Activated CD8-positive, alpha-beta memory T cell treated with anti-CD3 and anti-CD28 coated beads for 1 hour (primary cell): ENCODE results near the gene XNDC1N.

Source experiments
- DNase-seq, 2 donors: peaks; one replicate each; pipeline ENCODE4 v3.0.0-alpha.2; 2020; ENCODE audit warnings: low read depth in 1 of 2; ENCODE audit errors: extremely low read depth in 1 of 2

XNDC1N gene, protein sequence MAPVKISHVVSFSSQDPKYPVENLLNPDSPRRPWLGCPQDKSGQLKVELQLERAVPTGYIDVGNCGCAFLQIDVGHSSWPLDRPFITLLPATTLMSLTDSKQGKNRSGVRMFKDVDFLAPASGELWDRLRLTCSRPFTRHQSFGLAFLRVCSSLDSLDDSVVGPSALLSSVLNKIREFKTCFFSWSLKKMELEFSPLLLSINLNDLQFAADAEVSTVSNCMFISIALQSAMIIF

GRCh38 chr11:71927820-71928736 lies at the start of gene XNDC1N:
TSS of gene XNDC1N (minus strand) at chr11:71928594. CDS start at chr11:71923353, 5,241 bp downstream.
- DNase-seq: peak; percentile 11 to 51

GRCh38 chr11:71977743-71978418 lies 49.5 kb upstream of the XNDC1N start:
- peak; percentile 20 to 22 for DNase-seq

DNA sequence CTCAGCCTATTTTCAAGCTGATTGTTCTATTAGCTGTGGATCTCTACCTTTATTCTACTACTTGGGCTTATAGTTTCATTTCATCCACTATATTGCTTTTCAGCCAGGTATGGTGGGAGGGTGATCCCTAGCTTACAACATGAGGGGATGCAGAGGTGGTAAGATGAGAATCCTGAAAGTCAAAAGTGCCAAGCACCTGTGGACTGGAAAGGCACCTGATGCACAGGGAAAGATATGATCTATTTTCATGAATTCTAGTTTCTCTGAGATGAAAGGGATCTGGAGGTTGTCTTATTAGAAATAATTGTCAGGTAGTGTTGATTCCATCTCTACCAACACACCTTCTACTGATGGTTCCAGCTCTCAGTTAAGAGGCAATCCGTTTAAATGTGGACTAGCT lies 48.7 kb upstream of the XNDC1N start:
- no peak for DNase-seq

- no peak for DNase-seq
These were observed 48.2 kb upstream of the XNDC1N start for GRCh38 chr11:71976551-71976950.

DNA sequence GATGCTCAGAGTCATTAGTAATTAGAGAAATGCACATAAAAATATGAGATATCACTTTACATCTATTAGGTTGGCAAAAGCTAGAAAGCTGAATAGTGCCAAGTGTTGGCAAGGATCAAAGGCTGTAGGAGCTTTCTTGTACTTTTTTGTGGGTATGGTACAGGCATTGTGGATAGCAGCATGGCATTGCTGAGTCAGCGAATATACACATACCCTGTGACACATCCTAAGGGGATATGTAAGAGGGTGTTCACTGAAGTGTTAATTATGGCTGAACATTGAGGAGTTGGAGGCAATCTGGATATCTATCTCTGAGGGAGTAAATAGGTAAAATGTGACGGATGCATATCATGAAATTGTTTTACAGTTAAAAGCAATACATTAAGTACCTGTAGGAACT lies 43.3 kb upstream of the XNDC1N start:
- no peak for DNase-seq

DNA sequence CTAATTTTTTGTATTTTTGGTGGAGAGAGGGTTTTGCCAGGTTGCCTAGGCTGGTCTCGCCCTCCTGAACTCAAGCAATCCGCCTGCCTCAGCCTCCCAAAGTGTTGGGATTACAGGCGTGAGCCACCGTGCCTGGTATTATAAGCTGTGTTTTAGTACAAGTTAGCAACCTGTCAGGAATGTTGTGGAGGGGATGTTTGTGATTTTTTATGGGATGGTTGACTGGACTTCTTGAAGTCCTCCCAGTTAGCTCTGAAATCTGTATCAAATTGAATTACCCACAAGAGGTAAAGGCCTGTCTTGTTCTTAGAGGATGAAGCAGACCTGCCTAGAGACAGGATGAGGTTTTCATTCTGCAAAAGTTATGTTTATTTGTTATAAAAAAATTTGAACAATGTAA lies 36.2 kb upstream of the XNDC1N start:
- DNase-seq: no peak

DNA sequence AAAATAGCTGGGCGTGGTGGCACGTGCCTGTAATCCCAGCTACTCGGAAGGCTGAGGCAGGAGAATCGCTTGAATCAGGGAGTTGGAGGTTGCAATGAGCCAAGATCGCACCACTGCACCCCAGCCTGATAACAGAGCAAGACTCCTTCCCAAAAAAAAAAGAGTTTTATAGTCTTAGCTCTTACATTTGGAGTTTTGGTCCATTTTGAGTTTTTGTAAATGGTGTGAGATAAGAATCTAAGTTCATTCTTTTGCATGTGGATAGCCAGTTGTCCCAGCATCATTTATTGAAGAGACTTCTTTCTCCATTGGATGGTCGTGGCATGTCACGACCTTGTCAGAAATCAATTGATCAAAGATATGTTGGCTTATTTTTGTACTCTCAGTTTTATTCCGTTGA lies 35.1 kb upstream of the XNDC1N start:
- no peak for DNase-seq

- no peak for DNase-seq
These were observed 34.1 kb upstream of the XNDC1N start for GRCh38 chr11:71962428-71963038.

- DNase-seq: no peak
These were observed 27.6 kb upstream of the XNDC1N start for GRCh38 chr11:71955898-71956456.

GRCh38 chr11:71951741-71952310 lies 23.4 kb upstream of the XNDC1N start:
- no peak for DNase-seq

DNA sequence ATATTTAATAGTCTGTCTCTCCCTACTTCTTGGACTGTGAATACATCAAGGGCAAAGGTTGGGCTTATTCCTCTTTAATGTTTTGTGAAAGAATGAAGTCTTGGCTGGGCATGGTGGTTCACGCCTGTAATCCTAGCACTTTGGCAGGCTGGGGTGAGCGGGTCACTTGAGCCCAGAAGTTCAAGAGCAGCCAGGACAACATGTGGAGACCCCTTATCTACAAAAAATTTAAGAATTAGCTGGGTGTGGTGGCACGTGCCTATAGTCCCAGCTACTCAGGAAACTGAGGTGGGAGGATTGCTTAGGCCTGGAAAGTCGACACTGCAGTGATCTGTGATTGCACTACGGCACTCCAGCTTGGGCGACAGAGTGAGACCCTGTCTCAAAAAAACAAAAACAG lies 20.6 kb upstream of the XNDC1N start:
- DNase-seq: no peak

GRCh38 chr11:71948314-71949027 lies 20.1 kb upstream of the XNDC1N start:
- no peak for DNase-seq

- DNase-seq: no peak
These were observed 19.1 kb upstream of the XNDC1N start for GRCh38 chr11:71947498-71947897.

- DNase-seq: no peak
These were observed 17.8 kb upstream of the XNDC1N start for GRCh38 chr11:71946144-71946571.

GRCh38 chr11:71940561-71941219 lies 12.3 kb upstream of the XNDC1N start:
- no peak for DNase-seq

DNA sequence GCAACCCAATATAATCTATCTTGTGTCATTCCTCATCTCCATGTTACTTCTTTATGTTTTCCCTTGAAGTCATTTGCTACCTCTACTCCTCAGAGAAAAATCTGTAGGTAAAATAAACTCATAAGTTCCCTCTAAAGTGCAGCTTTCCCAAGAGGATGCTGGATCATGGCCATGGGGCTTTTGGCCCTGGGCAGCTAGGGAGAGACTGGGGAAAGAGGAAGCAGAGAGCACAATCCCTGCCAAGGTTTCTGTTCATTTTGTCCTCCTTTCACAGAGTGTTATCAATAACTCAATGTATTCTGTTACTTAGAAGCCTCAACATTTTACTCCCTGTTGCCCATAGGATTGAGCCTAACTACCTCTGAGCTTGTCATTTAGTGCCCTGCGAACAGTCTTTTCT lies 9.4 kb upstream of the XNDC1N start:
- DNase-seq: no peak

DNA sequence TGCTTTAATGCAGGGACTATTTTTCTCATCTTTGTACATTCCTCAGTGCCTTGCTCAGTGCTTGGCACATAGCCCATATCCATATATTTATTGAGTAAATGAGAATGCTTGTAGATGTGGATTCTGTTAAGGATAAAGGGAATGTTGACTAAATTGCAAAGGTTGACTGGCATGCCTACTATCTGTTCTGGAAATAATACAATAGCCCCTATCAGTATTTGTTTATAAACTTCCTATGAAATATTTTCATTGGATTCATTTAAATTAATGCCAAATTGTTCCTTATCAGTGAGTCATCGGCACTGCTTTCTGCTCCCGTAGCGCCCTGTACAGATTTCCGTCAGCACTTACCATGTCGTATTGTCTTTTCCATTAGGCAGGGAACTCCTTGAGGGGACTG lies 8.4 kb upstream of the XNDC1N start:
- no peak for DNase-seq

DNA sequence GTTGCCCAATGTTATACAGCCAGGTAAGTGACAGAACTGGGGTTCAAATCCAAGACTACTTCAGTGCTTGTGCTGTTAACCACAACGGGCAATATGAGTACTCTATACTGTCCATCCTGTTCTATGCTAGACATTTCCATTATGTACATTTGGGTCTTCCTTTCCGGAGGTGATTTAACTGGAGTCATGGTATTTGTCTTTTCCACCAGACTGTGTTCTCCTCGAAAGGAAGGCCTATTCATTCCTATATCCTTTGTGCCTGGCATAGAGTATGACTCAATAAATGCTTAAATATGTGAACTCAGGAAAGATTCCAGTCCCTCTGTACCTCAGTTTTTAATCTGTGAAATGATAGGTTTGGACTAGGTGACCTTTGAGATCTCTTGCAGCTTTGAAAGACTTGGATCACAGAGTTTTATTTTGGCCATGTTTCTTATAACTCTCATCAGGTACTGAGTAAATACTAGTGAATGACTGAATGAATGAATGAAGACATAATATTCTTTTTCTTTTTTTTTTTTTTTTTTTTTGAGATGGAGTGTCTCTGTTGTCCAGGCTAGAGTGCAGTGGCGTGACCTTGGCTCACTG lies 7.0 kb upstream of the XNDC1N start:
- DNase-seq: no peak

DNA sequence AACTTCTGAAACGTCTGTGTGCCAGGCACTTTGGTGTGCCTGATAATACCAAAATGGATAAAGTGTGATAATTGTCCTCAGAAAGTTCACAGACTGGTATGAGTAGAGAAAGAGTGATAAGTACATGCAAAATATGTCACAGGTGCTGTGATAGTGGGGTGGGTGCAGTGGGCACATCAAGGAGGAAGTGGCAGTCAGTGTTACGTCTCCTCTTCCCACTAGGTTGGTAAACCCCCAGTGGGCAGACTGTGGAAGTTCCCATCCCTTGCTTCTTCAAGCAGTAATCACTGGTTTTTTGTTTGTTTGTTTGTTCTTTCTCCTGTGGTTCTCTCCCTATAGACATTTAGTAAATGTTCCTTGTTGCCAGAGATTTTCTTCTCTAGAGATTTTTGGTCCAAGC lies 5.8 kb upstream of the XNDC1N start:
- no peak for DNase-seq
